ENCODE measurements around the gene LDB3.

DNA sequence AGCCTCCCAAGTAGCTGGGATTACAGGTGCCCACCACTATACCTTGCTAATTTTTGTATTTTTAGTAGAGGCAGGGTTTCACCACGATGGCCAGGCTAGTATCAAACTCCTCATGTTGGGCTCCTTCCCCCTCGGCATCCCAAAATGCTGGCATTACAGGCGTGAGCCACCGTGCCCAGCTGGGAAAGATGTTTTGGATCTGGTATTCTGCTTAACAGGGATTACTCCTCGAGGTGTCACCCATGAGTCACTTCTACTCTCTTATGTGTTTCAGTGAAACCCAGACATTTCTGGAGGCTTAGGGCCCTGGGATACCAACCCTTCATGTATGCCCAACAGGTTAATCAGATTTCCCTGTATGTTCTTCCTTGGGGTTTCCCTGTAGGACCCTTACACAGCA lies 25.8 kb upstream of the LDB3 start:
- TF ChIP-seq, protein P1, sequence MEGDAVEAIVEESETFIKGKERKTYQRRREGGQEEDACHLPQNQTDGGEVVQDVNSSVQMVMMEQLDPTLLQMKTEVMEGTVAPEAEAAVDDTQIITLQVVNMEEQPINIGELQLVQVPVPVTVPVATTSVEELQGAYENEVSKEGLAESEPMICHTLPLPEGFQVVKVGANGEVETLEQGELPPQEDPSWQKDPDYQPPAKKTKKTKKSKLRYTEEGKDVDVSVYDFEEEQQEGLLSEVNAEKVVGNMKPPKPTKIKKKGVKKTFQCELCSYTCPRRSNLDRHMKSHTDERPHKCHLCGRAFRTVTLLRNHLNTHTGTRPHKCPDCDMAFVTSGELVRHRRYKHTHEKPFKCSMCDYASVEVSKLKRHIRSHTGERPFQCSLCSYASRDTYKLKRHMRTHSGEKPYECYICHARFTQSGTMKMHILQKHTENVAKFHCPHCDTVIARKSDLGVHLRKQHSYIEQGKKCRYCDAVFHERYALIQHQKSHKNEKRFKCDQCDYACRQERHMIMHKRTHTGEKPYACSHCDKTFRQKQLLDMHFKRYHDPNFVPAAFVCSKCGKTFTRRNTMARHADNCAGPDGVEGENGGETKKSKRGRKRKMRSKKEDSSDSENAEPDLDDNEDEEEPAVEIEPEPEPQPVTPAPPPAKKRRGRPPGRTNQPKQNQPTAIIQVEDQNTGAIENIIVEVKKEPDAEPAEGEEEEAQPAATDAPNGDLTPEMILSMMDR (IDR thresholded peaks at IDR 0.05) = no peak
- TF ChIP-seq POLR2A (IDR thresholded peaks at IDR 0.05) = no peak
